Measurements from ENCODE around the gene LRRC61. TPM values are rescaled to one million over a fixed set of nuclear protein-coding genes. Genes with fewer than 3 reads are reported as not detected.
A peak's percentile ranks its signal among the peaks of the same experiment; 100 is the strongest.

Gene LRRC61
- total and polyA plus RNA-seq, 10 donors, result 4.2 to 21.7 (median 11.4) TPM

DNA sequence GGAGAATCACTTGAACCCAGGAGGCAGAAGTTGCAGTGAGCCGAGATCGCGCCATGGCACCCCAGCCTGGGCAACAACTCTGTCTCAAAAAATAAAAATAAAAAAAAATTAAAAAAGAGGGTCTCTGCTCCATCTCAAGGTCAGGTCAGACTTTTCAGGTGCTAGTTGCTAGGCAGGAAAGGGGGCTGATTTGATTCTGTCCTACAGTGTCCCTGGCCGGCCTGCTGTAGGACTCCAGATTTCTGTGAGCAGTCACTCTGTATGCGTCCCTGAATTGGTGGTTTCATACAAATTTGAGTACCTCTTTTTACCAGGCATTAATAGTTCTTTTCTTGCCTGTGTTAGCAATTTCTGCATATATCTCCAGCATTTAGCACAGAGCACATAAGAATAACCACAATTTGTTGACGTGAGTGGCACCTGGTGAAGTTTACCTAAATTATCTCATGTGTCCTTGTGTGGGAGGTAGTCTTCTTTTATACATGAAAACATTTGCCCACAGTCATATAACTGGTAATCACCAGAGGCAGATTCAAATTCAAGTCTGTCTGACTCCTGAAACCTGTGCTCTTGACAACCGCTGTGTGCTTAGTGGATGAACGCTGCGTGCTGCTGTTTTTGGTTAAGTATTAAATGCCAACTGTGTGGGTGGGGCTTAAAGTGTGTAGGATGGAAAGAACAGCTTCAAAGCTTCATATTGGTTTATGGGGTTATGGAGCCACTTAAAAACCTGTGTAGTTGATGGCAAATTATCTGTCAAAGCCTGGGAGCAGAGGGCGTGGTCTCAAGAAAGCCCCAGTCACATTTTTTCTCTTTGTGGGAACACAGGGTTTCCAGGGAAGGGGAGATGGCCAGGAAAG lies 52.7 kb downstream of the LRRC61 start:
- intact Hi-C loops (cut with DNase I; ENCODE audit: low total_unique reads), result no loop called here
- no peak for DNase-seq

DNA sequence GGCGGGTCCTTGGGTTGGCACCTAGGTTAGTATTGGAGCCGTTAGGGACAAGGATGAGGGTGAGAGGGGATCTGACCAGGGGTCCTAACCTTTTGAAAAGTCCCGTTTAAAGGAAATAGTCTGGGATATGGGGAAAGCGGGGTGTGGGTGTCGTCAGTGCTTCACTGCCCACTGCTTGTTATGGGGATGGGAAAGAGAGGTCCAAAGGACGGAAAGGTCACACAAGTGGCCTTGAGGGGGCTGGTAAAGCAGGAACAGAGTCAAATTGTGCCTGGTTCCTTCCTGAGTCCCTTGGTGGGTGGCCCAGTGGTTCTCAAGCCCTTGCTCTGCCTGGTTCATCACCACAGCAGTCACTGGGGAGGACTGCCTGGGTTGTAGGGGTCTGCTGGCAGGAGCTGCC lies 53.4 kb downstream of the LRRC61 start:
- H3K36me3 ChIP-seq, result peaks cover 0 to 34% (median 27%) of the 10 kb centered on the region in 6 donors
- H3K9me3 ChIP-seq, result no peaks in the 10 kb centered on the region
- WGBS, 5 donors, result 51 to 74% (median 64%) methylated on average over 6 of the region's 6 CpGs
- H3K27me3 ChIP-seq (replicated peaks in 1 of 7), result no peaks in the 10 kb centered on the region
- no peak for DNase-seq
- peaks cover 21 to 93% (median 65%) of the 10 kb centered on the region in 6 donors for H3K4me1 ChIP-seq
- intact Hi-C loops (cut with DNase I; ENCODE audit: low total_unique reads), result no loop called here
- H3K27ac ChIP-seq, result peak overlapping the region in 7 of 8 donors; percentile 6 to 97 (median 92)
- TF ChIP-seq POLR2AphosphoS5 (IDR thresholded peaks at IDR 0.05) (no peak), POLR2A (IDR thresholded peaks at IDR 0.05) (no peak)
- TF ChIP-seq, protein P1, sequence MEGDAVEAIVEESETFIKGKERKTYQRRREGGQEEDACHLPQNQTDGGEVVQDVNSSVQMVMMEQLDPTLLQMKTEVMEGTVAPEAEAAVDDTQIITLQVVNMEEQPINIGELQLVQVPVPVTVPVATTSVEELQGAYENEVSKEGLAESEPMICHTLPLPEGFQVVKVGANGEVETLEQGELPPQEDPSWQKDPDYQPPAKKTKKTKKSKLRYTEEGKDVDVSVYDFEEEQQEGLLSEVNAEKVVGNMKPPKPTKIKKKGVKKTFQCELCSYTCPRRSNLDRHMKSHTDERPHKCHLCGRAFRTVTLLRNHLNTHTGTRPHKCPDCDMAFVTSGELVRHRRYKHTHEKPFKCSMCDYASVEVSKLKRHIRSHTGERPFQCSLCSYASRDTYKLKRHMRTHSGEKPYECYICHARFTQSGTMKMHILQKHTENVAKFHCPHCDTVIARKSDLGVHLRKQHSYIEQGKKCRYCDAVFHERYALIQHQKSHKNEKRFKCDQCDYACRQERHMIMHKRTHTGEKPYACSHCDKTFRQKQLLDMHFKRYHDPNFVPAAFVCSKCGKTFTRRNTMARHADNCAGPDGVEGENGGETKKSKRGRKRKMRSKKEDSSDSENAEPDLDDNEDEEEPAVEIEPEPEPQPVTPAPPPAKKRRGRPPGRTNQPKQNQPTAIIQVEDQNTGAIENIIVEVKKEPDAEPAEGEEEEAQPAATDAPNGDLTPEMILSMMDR (IDR thresholded peaks at IDR 0.05 in 8 of 11, conservative IDR thresholded peaks at IDR 0.05 in 3 of 11), result no peak
- H3K4me3 ChIP-seq, result no peak overlapping the region

More for the DNA sequence above, 52.7 kb downstream of the LRRC61 start:
- Histone ChIP-seq H3K36me3 (peaks cover 0 to 41% (median 34%) of the 10 kb centered on the region in 6 donors), H3K4me3 (no peak overlapping the region), H3K27me3 (replicated peaks in 1 of 7) (no peaks in the 10 kb centered on the region), H3K27ac (peak overlapping the region in 7 of 8 donors; percentile 6 to 97 (median 92)), H3K4me1 (peaks cover 21 to 93% (median 69%) of the 10 kb centered on the region in 6 donors), H3K9me3 (no peaks in the 10 kb centered on the region)
- 69 to 77% (median 75%) methylated on average over 10 of the region's 10 CpGs for WGBS, 5 donors
- TF ChIP-seq, protein P1 (IDR thresholded peaks at IDR 0.05 in 8 of 11, conservative IDR thresholded peaks at IDR 0.05 in 3 of 11), result no peak
- no peak for TF ChIP-seq POLR2AphosphoS5 (IDR thresholded peaks at IDR 0.05)

DNA sequence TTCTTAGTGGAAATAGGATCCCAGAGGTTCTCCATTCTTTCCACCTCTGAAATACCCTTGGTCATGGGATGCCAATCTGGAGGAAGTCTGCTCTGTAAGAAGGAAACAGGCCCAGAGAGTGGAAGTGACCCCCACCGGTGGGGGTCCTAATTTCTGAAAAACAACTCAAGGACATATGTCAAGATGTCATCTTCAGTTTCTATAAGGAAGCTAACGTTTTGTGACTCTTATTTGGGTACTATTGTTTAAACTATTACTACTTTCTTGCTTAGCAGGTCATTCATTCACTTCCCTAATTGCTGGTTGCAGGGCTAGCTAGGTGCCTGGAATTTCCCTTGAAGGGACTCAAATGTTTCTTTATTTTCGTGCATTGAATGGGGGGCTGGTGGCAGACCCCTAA lies 54.0 kb downstream of the LRRC61 start:
- Histone ChIP-seq H3K27me3 (replicated peaks in 1 of 7) (no peaks in the 10 kb centered on the region), H3K4me3 (no peak overlapping the region), H3K36me3 (peaks cover 0 to 28% (median 21%) of the 10 kb centered on the region in 6 donors), H3K4me1 (peaks cover 21 to 92% (median 64%) of the 10 kb centered on the region in 6 donors), H3K27ac (peak overlapping the region; percentile 51 to 97 (median 93)), H3K9me3 (no peaks in the 10 kb centered on the region)
- 10 to 20% (median 17%) methylated on average over 3 of the region's 3 CpGs for WGBS, 5 donors
- intact Hi-C loops (cut with DNase I; ENCODE audit: low total_unique reads), result no loop called here
- no peak for DNase-seq
- no peak for TF ChIP-seq POLR2A (IDR thresholded peaks at IDR 0.05)
- TF ChIP-seq, protein P1 (IDR thresholded peaks at IDR 0.05 in 8 of 11, conservative IDR thresholded peaks at IDR 0.05 in 3 of 11), result no peak
- no peak for TF ChIP-seq POLR2AphosphoS5 (IDR thresholded peaks at IDR 0.05)

DNA sequence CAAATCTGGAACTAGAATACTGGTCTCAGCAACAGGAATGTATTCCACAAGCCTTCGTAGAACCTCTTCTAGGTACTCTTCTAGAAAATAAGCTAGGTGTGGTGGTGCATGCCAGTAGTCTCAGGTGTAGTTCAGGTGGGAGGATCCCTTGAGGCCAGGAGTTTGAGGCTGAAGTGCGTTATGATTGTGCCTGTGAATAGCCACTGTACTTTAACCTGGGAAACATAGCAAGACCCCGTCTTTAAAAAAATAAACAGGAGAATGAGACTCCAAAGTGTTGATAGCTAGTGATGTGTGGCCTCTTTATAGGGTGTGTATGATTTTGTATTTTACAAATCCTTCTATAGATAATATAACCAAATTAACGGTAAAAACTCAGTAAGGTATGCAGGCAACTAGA lies 54.5 kb downstream of the LRRC61 start:
- intact Hi-C loops (cut with DNase I; ENCODE audit: low total_unique reads), result no loop called here
- Histone ChIP-seq H3K9me3 (no peaks in the 10 kb centered on the region), H3K4me1 (peaks cover 21 to 92% (median 64%) of the 10 kb centered on the region in 6 donors), H3K4me3 (no peak overlapping the region), H3K27ac (peak overlapping the region; percentile 51 to 97 (median 93)), H3K36me3 (peaks cover 0 to 23% (median 16%) of the 10 kb centered on the region in 6 donors), H3K27me3 (replicated peaks in 1 of 7) (no peaks in the 10 kb centered on the region)
- no peak for DNase-seq
- whole genome bisulfite sequencing, 5 donors, result 52 to 61% (median 61%) methylated on average over 4 of the region's 4 CpGs
- TF ChIP-seq, protein P1 (IDR thresholded peaks at IDR 0.05 in 8 of 11, conservative IDR thresholded peaks at IDR 0.05 in 3 of 11), result no peak
- TF ChIP-seq POLR2AphosphoS5 (IDR thresholded peaks at IDR 0.05), result no peak
- TF ChIP-seq POLR2A (IDR thresholded peaks at IDR 0.05), result no peak
